SK-MEL-5 (cell line): ENCODE data around the gene ZRANB1. TPM values are rescaled to one million over a fixed set of nuclear protein-coding genes. Genes with fewer than 3 reads are reported as not detected.

Source experiments
- DNase-seq: peaks from one replicate; pipeline ENCODE4 v3.0.0-alpha.2; 2016; ENCODE audit warnings: low read depth, low spot score
- in situ Hi-C: cut with HindIII; loops from 2 replicates; pipeline ENCODE4 v1.10.0; 2016; ENCODE audit warnings: low sequenced_read_pairs, high pct_unique_total_duplicates, low pct_unique_long_range_greater_than_20kb
- total RNA-seq: library from RNA; depleted of rRNA; stranded (reverse); fragments of >200 nt; shearing (Covaris generic); gene quantifications from 2 replicates; pipeline ENCODE4 v1.2.3, GENCODE V29; 2014

The ZRANB1 gene
- total RNA-seq, 1 experiment from 2014 or later = 13.2 TPM

GRCh38 chr10:125020871-125021270 is 78.9 kb downstream of the ZRANB1 start:
- in situ Hi-C loops = no loop called here
- DNase-seq = no peak

GRCh38 chr10:125021686-125022344 is 79.9 kb downstream of the ZRANB1 start:
- no peak for DNase-seq
- in situ Hi-C loops = no loop called here

- in situ Hi-C loops = no loop called here
Measured at GRCh38 chr10:125022671-125023070, 80.7 kb downstream of the ZRANB1 start.

GRCh38 chr10:125023255-125023654 is 81.3 kb downstream of the ZRANB1 start:
- in situ Hi-C loops = no loop called here
- no peak for DNase-seq

More at GRCh38 chr10:125022671-125023070, 80.7 kb downstream of the ZRANB1 start:
- DNase-seq = no peak

- DNase-seq = no peak
Measured at GRCh38 chr10:125023862-125024496, 82.1 kb downstream of the ZRANB1 start.

GRCh38 chr10:125024497-125025234 is 82.7 kb downstream of the ZRANB1 start:
- no peak for DNase-seq
- in situ Hi-C loops = no loop called here

More at GRCh38 chr10:125023862-125024496, 82.1 kb downstream of the ZRANB1 start:
- in situ Hi-C loops = no loop called here

- no peak for DNase-seq
- in situ Hi-C loops = no loop called here
Measured at GRCh38 chr10:125025341-125025740, 83.4 kb downstream of the ZRANB1 start.

- in situ Hi-C loops = no loop called here
- no peak for DNase-seq
Measured at GRCh38 chr10:125026036-125026931, 84.4 kb downstream of the ZRANB1 start.

- in situ Hi-C loops = no loop called here
Measured at GRCh38 chr10:125026974-125027735, 85.2 kb downstream of the ZRANB1 start.

GRCh38 chr10:125027871-125028869 is 86.2 kb downstream of the ZRANB1 start:
- DNase-seq = no peak
- in situ Hi-C loops = no loop called here

More at GRCh38 chr10:125026974-125027735, 85.2 kb downstream of the ZRANB1 start:
- no peak for DNase-seq

- DNase-seq = no peak
- in situ Hi-C loops = no loop called here
Measured at GRCh38 chr10:125029584-125030242, 87.8 kb downstream of the ZRANB1 start.

GRCh38 chr10:125030567-125031197 is 88.8 kb downstream of the ZRANB1 start:
- DNase-seq = no peak
- in situ Hi-C loops = no loop called here

- in situ Hi-C loops = no loop called here
Measured at GRCh38 chr10:125032474-125033020, 90.6 kb downstream of the ZRANB1 start.

GRCh38 chr10:125033146-125033924 is 91.4 kb downstream of the ZRANB1 start:
- no peak for DNase-seq
- in situ Hi-C loops = no loop called here

More at GRCh38 chr10:125032474-125033020, 90.6 kb downstream of the ZRANB1 start:
- DNase-seq = no peak
